ENCODE measurements around the gene ATAT1. TPM values are rescaled to one million over a fixed set of nuclear protein-coding genes. Genes with fewer than 3 reads are reported as not detected.
A peak's percentile ranks its signal among the peaks of the same experiment; 100 is the strongest.

The ATAT1 gene
- total and polyA plus RNA-seq, 9 of the 15 experiments (the other 6 are each of a cell fraction or from before 2014, with no cell fraction given): 0.65 to 5.8 (median 1.6) TPM

- TF ChIP-seq TGIF2 (CRISPR knock-in tag; IDR thresholded peaks at IDR 0.05) (no peak), GATA2 (CRISPR knock-in tag; IDR thresholded peaks at IDR 0.05) (no peak), RB1 (IDR thresholded peaks at IDR 0.05; ENCODE audit: low read depth) (no peak), TFAM (CRISPR knock-in tag; conservative IDR thresholded peaks at IDR 0.05) (no peak), PREB (CRISPR knock-in tag; IDR thresholded peaks at IDR 0.05) (no peak), DEAF1 (CRISPR knock-in tag; IDR thresholded peaks at IDR 0.05) (peak; percentile 35; the same call in 1 of the 2 replicates), ZNF740 (CRISPR knock-in tag; IDR thresholded peaks at IDR 0.05) (0 out of 2 replicates have a peak, but pooled peaks have one; percentile 0), ZNF740 (tag; IDR thresholded peaks at IDR 0.05) (no peak), POLR2AphosphoS5 (IDR thresholded peaks at IDR 0.05; ENCODE audit: control insufficient read depth, insufficient read depth, low read depth, low read length) (peak; percentile 26; the same call in 1 of the 2 replicates), GABPA (tag; conservative IDR thresholded peaks at IDR 0.05; ENCODE audit: low read depth) (0 out of 2 replicates have a peak, but pooled peaks have one; percentile 10), FUS (optimal IDR thresholded peaks at IDR 0.05; ENCODE audit: low read depth, low read length) (no peak), MAX (CRISPR knock-in tag; IDR thresholded peaks at IDR 0.05) (peak; percentile 57; the same call in 1 of the 2 replicates), RBBP5 (IDR thresholded peaks at IDR 0.05; ENCODE audit: borderline replicate concordance, insufficient read depth, low read length, poor library complexity, severe bottlenecking) (peak; percentile 20), MTA3 (IDR thresholded peaks at IDR 0.05; ENCODE audit: borderline replicate concordance) (no peak), NR2C2 (CRISPR knock-in tag; IDR thresholded peaks at IDR 0.05) (no peak), NR2C2 (tag; IDR thresholded peaks at IDR 0.05) (0 out of 2 replicates have a peak, but pooled peaks have one; percentile 10), CHCHD3 (CRISPR knock-in tag; IDR thresholded peaks at IDR 0.05) (no peak), KDM5B (IDR thresholded peaks at IDR 0.05; ENCODE audit: insufficient replicate concordance, low read depth, low read length) (peak; percentile 17), ZNF512 (tag; IDR thresholded peaks at IDR 0.05) (no peak), E2F1 (CRISPR knock-in tag; IDR thresholded peaks at IDR 0.05) (no peak)
Measured at GRCh38 chr6:30687659-30688431, 61.2 kb downstream of the ATAT1 start (continued).

Data from K562 (cell line).